ENCODE data around the gene NFIA. TPM values are rescaled to one million over a fixed set of nuclear protein-coding genes. Genes with fewer than 3 reads are reported as not detected.

The NFIA gene
- total RNA-seq, 4 donors from 2014 or later, result 134 to 183 (median 148) TPM

DNA sequence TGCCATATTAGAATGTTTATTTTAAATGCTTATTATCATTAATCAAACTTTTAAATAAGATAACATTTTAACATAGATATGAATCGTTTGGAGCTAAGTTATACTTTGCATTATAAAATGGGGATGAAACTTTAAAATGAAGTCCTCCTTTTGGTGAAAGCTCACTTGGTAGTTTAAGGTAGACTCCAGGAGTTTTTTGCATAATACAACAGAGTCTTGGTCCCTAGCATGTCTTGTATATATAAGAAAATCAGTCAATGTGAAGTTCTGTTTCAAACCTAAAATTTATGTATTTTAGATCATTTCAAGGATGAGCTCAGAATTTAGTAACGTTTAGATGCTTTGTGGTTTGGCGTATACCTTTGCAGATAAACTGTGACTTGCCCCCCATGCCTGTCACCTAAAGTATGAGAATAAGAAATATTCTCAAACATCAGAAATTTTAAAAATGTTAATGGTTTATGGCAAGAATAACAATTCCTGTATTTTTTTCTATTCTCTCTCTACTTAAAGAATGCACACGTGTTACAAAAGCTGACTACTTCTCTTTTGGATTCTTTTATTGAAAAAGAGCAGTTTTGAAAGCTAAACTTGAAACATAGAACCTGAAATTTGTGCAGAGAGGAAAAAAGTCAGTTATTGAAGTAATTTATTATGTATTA, 3.8 kb downstream of the NFIA start:
- intact Hi-C loops (cut with DNase I), result loop anchor here (10.0 kb wide), 1 partner anchor 159 kb away; no protein-coding TSS in a partner anchor
- peaks cover 7 to 14% (median 10%) of the 10 kb centered on the region in 4 donors for H3K36me3 ChIP-seq
- H3K27ac ChIP-seq (replicated peaks in 1 of 4), result peak overlapping the region; percentile 97 to 98 (median 98)
- H3K4me1 ChIP-seq, result peaks cover 16 to 72% (median 64%) of the 10 kb centered on the region in 4 donors
- 22% methylated on average over 4 of the region's 4 CpGs for WGBS
- no peaks in the 10 kb centered on the region for H3K27me3 ChIP-seq
- no peaks in the 10 kb centered on the region for H3K9me3 ChIP-seq
- H3K4me3 ChIP-seq, result peak overlapping the region; percentile 71 to 96 (median 88)
- no peak for TF ChIP-seq POLR2A (IDR thresholded peaks at IDR 0.05; ENCODE audit: low read depth)
- TF ChIP-seq EP300 (IDR thresholded peaks at IDR 0.05), result no peak
- no peak for TF ChIP-seq POLR2AphosphoS5 (IDR thresholded peaks at IDR 0.05)
- no peak for TF ChIP-seq CTCF (IDR thresholded peaks at IDR 0.05)
- DNase-seq (ENCODE audit: extremely low spot score), result no peak

DNA sequence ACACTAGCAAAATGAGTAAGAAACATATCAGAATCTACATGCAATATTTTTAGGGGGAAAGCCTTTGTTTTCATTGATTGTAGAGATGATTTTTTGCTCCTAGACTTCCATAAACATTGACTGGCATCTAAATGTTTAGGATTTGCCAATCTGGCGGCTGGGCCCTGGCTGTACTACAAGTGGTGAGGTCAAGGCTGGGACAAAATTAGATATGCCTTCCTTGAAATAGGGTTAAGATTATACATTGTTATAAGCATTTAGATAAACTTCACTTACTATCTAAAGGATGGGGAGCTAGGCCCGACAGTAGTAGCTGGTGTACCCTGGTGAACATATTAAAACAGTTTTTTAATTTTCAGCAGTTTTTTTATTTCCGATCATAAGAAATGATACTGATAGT, 5.2 kb downstream of the NFIA start:
- intact Hi-C loops (cut with DNase I), result loop anchor here (10.0 kb wide), 1 partner anchor 157 kb away; no protein-coding TSS in a partner anchor
- H3K9me3 ChIP-seq, result no peaks in the 10 kb centered on the region
- peak overlapping the region; percentile 97 to 98 (median 98) for H3K27ac ChIP-seq (replicated peaks in 1 of 4)
- TF ChIP-seq CTCF (IDR thresholded peaks at IDR 0.05) (no peak), POLR2AphosphoS5 (IDR thresholded peaks at IDR 0.05) (no peak), POLR2A (IDR thresholded peaks at IDR 0.05; ENCODE audit: low read depth) (no peak), EP300 (IDR thresholded peaks at IDR 0.05) (no peak)
- no peak for DNase-seq (ENCODE audit: extremely low spot score)
- H3K4me3 ChIP-seq, result peak overlapping the region in 3 of 4 donors; percentile 16 to 96 (median 96)
- H3K36me3 ChIP-seq, result peaks cover 7 to 14% (median 10%) of the 10 kb centered on the region in 4 donors
- H3K4me1 ChIP-seq, result peaks cover 24 to 81% (median 73%) of the 10 kb centered on the region in 4 donors
- H3K27me3 ChIP-seq, result no peaks in the 10 kb centered on the region
- WGBS, result 49% methylated on average over 3 of the region's 3 CpGs

GRCh38 chr1:61088163-61088974, 6.0 kb downstream of the NFIA start:
- Histone ChIP-seq H3K4me1 (peaks cover 28 to 89% (median 80%) of the 10 kb centered on the region in 4 donors), H3K9me3 (no peaks in the 10 kb centered on the region), H3K4me3 (peak overlapping the region; percentile 14 to 96 (median 56)), H3K27ac (replicated peaks in 1 of 4) (peak overlapping the region; percentile 97 to 98 (median 98)), H3K27me3 (no peaks in the 10 kb centered on the region), H3K36me3 (peaks cover 7 to 14% (median 10%) of the 10 kb centered on the region in 4 donors)
- 92% methylated on average over 25 of the region's 25 CpGs for WGBS
- no peak for DNase-seq (ENCODE audit: extremely low spot score)
- intact Hi-C loops (cut with DNase I), result loop anchor here (10.0 kb wide), 1 partner anchor 156 kb away; no protein-coding TSS in a partner anchor
- TF ChIP-seq CTCF (IDR thresholded peaks at IDR 0.05) (no peak), EP300 (IDR thresholded peaks at IDR 0.05) (no peak), POLR2A (IDR thresholded peaks at IDR 0.05; ENCODE audit: low read depth) (no peak), POLR2AphosphoS5 (IDR thresholded peaks at IDR 0.05) (no peak)

- Histone ChIP-seq H3K4me1 (peaks cover 37 to 98% (median 90%) of the 10 kb centered on the region in 4 donors), H3K4me3 (peak overlapping the region in 3 of 4 donors; percentile 16 to 96 (median 18)), H3K27me3 (no peaks in the 10 kb centered on the region), H3K36me3 (peaks cover 7 to 14% (median 10%) of the 10 kb centered on the region in 4 donors), H3K27ac (replicated peaks in 1 of 4) (peak overlapping the region; percentile 97 to 98 (median 98)), H3K9me3 (no peaks in the 10 kb centered on the region)
- TF ChIP-seq CTCF (IDR thresholded peaks at IDR 0.05), result no peak
- TF ChIP-seq EP300 (IDR thresholded peaks at IDR 0.05), result no peak
- no peak for TF ChIP-seq POLR2AphosphoS5 (IDR thresholded peaks at IDR 0.05)
- 48% methylated on average over 4 of the region's 4 CpGs for WGBS
- no peak for DNase-seq (ENCODE audit: extremely low spot score)
- intact Hi-C loops (cut with DNase I), result loop anchor here (10.0 kb wide), 1 partner anchor 155 kb away; no protein-coding TSS in a partner anchor
These were observed 7.0 kb downstream of the NFIA start for GRCh38 chr1:61089338-61089737.

Data from esophagus muscularis mucosa (tissue), 4 donors.